Lower lobe of right lung (tissue), 2 donors: ENCODE measurements around the gene VIPR2. TPM values are rescaled to one million over a fixed set of nuclear protein-coding genes. Genes with fewer than 3 reads are reported as not detected.

Source experiments
- ATAC-seq, 2 donors: fragments of 200-7000 bp; cut with Tn5 transposase; one replicate each; pipeline ENCODE4 v1.9.1; 2020 to 2022; ENCODE audit warnings: mild to moderate bottlenecking in 2 of 2, moderate library complexity in 2 of 2
- DNase-seq: peaks from one replicate; pipeline ENCODE4 v3.0.0-alpha.2; 2020
- H3K27ac ChIP-seq: fragments of 200-600 bp; one replicate; pipeline ENCODE4 v1.8.0; 2022
- H3K27me3 ChIP-seq: fragments of 200-600 bp; one replicate; pipeline ENCODE4 v1.8.0; 2022; ENCODE audit warnings: low read depth
- H3K36me3 ChIP-seq: fragments of 200-600 bp; one replicate; pipeline ENCODE4 v1.8.0; 2022; ENCODE audit warnings: mild to moderate bottlenecking
- H3K4me1 ChIP-seq: fragments of 200-600 bp; one replicate; pipeline ENCODE4 v1.8.0; 2022
- H3K4me3 ChIP-seq: fragments of 200-600 bp; one replicate; pipeline ENCODE4 v1.8.0; 2022; ENCODE audit warnings: mild to moderate bottlenecking
- H3K9me3 ChIP-seq: fragments of 200-600 bp; one replicate; pipeline ENCODE4 v1.8.0; 2022
- CTCF ChIP-seq: fragments of 200-600 bp; IDR thresholded peaks from one replicate; pipeline ENCODE4 v1.8.0; 2022; ENCODE audit warnings: antibody characterized with exemption, mild to moderate bottlenecking
- intact Hi-C: fragments of 100-400 bp; cut with DNase I; formaldehyde crosslinking; loops from one replicate; pipeline ENCODE4 v1.11.0; 2022
- total RNA-seq: library from RNA; stranded (reverse); fragmentation: NEBNext Ultra II Directional; extraction: Animal tissue kit (Norgen Biotek cat#: 25700); gene quantifications from one replicate; pipeline ENCODE4 v1.2.1, GENCODE V29; 2021
- donor health status: DM: no; HTN: yes; CAD: no; lungs with severe emphysema.

Gene VIPR2
- total RNA-seq, 1 donor from 2014 or later, result 0.80 TPM

- no peaks in the 10 kb centered on the region for H3K4me1 ChIP-seq
- no peak overlapping the region for H3K4me3 ChIP-seq
- H3K9me3 ChIP-seq, result no peaks in the 10 kb centered on the region
- TF ChIP-seq CTCF, result no peak
- ATAC-seq, result no peak
- no peak overlapping the region for H3K27ac ChIP-seq
- no peaks in the 10 kb centered on the region for H3K36me3 ChIP-seq
- no peak for DNase-seq
- peaks cover 25% of the 10 kb centered on the region for H3K27me3 ChIP-seq
- intact Hi-C loops, result no loop called here
Observed at GRCh38 chr7:159130820-159131219, 13.8 kb downstream of the VIPR2 start.

- Histone ChIP-seq H3K9me3 (no peaks in the 10 kb centered on the region), H3K27ac (no peak overlapping the region), H3K27me3 (peaks cover 23% of the 10 kb centered on the region), H3K4me3 (no peak overlapping the region), H3K4me1 (no peaks in the 10 kb centered on the region), H3K36me3 (no peaks in the 10 kb centered on the region)
- intact Hi-C loops, result no loop called here
- TF ChIP-seq CTCF, result no peak
- ATAC-seq (no peak), DNase-seq (no peak)
Observed at GRCh38 chr7:159130199-159130775, 14.4 kb downstream of the VIPR2 start.

GRCh38 chr7:159128767-159129166, 15.9 kb downstream of the VIPR2 start:
- TF ChIP-seq CTCF, result no peak
- no peak overlapping the region for H3K4me3 ChIP-seq

GRCh38 chr7:159127691-159128642, 16.7 kb downstream of the VIPR2 start:
- DNase-seq (no peak), ATAC-seq (no peak)
- H3K9me3 ChIP-seq, result no peaks in the 10 kb centered on the region
- H3K27ac ChIP-seq, result no peak overlapping the region
- TF ChIP-seq CTCF, result no peak
- intact Hi-C loops, result no loop called here
- H3K36me3 ChIP-seq, result no peaks in the 10 kb centered on the region
- H3K27me3 ChIP-seq, result peaks cover 19% of the 10 kb centered on the region
- H3K4me1 ChIP-seq, result no peaks in the 10 kb centered on the region
- no peak overlapping the region for H3K4me3 ChIP-seq

More at GRCh38 chr7:159128767-159129166, 15.9 kb downstream of the VIPR2 start:
- no peaks in the 10 kb centered on the region for H3K9me3 ChIP-seq
- ATAC-seq (no peak), DNase-seq (no peak)
- no peaks in the 10 kb centered on the region for H3K36me3 ChIP-seq
- intact Hi-C loops, result no loop called here
- H3K27ac ChIP-seq, result no peak overlapping the region
- peaks cover 19% of the 10 kb centered on the region for H3K27me3 ChIP-seq
- no peaks in the 10 kb centered on the region for H3K4me1 ChIP-seq

GRCh38 chr7:159126311-159127260, 18.1 kb downstream of the VIPR2 start:
- Histone ChIP-seq H3K36me3 (no peaks in the 10 kb centered on the region), H3K4me1 (no peaks in the 10 kb centered on the region), H3K27ac (no peak overlapping the region), H3K4me3 (no peak overlapping the region), H3K27me3 (peaks cover 19% of the 10 kb centered on the region), H3K9me3 (no peaks in the 10 kb centered on the region)
- TF ChIP-seq CTCF, result no peak
- intact Hi-C loops, result no loop called here
- ATAC-seq (no peak), DNase-seq (no peak)
